Osteocyte (in vitro differentiated cells): ENCODE data around the gene ADH7. TPM values are rescaled to one million over a fixed set of nuclear protein-coding genes. Genes with fewer than 3 reads are reported as not detected.

Experiments
- DNase-seq: peaks from one replicate; pipeline ENCODE4 v3.0.0; 2021; ENCODE audit warnings: mixed read lengths; ENCODE audit not compliant: unreplicated experiment; ENCODE audit errors: extremely low spot score
- H3K27ac Mint-ChIP-seq: one replicate; pipeline ENCODE4 v1.8.0; 2021; ENCODE audit warnings: mild to moderate bottlenecking, mixed read lengths; ENCODE audit not compliant: unreplicated experiment
- H3K27me3 Mint-ChIP-seq: one replicate; pipeline ENCODE4 v1.8.0; 2021; ENCODE audit warnings: mixed read lengths; ENCODE audit not compliant: unreplicated experiment
- H3K36me3 Mint-ChIP-seq: one replicate; pipeline ENCODE4 v1.8.0; 2021; ENCODE audit warnings: mixed read lengths; ENCODE audit not compliant: unreplicated experiment
- H3K4me1 Mint-ChIP-seq: one replicate; pipeline ENCODE4 v1.8.0; 2021; ENCODE audit warnings: mixed read lengths; ENCODE audit not compliant: unreplicated experiment
- H3K4me3 Mint-ChIP-seq: one replicate; pipeline ENCODE4 v1.8.0; 2021; ENCODE audit warnings: mild to moderate bottlenecking, moderate library complexity, mixed read lengths; ENCODE audit not compliant: unreplicated experiment
- H3K9me3 Mint-ChIP-seq: one replicate; pipeline ENCODE4 v1.8.0; 2021; ENCODE audit warnings: mixed read lengths; ENCODE audit not compliant: unreplicated experiment
- CTCF ChIP-seq: fragments of 200-600 bp; sonication (generic); IDR thresholded peaks from 2 replicates; pipeline ENCODE4 v1.5.0; 2021; ENCODE audit warnings: antibody characterized with exemption, mild to moderate bottlenecking, moderate library complexity
- total RNA-seq: library from RNA; stranded (reverse); gene quantifications from 2 replicates; pipeline ENCODE4 v1.2.1, GENCODE V29; 2021

Gene ADH7
- total RNA-seq, 1 donor from 2014 or later, result not detected

GRCh38 chr4:99447079-99447478, 11.9 kb upstream of the ADH7 start:
- DNase-seq, result no peak
- peak overlapping the region; percentile 73 for H3K27ac Mint-ChIP-seq
- H3K9me3 Mint-ChIP-seq, result peaks cover 10% of the 10 kb centered on the region
- no peak overlapping the region for H3K4me3 Mint-ChIP-seq
- peaks cover 5% of the 10 kb centered on the region for H3K36me3 Mint-ChIP-seq
- no peak for TF ChIP-seq CTCF
- H3K4me1 Mint-ChIP-seq, result peaks cover 10% of the 10 kb centered on the region
- no peaks in the 10 kb centered on the region for H3K27me3 Mint-ChIP-seq

- no peak for DNase-seq
- no peaks in the 10 kb centered on the region for H3K4me1 Mint-ChIP-seq
- H3K4me3 Mint-ChIP-seq, result no peak overlapping the region
- no peak overlapping the region for H3K27ac Mint-ChIP-seq
- TF ChIP-seq CTCF, result no peak
- H3K36me3 Mint-ChIP-seq, result no peaks in the 10 kb centered on the region
- no peaks in the 10 kb centered on the region for H3K9me3 Mint-ChIP-seq
- H3K27me3 Mint-ChIP-seq, result peaks cover 6% of the 10 kb centered on the region
Measured at GRCh38 chr4:99438405-99438780, 3.3 kb upstream of the ADH7 start.

- H3K27ac Mint-ChIP-seq, result no peak overlapping the region
- H3K4me1 Mint-ChIP-seq, result no peaks in the 10 kb centered on the region
- no peaks in the 10 kb centered on the region for H3K36me3 Mint-ChIP-seq
- H3K4me3 Mint-ChIP-seq, result no peak overlapping the region
- H3K9me3 Mint-ChIP-seq, result no peaks in the 10 kb centered on the region
- peaks cover 7% of the 10 kb centered on the region for H3K27me3 Mint-ChIP-seq
- TF ChIP-seq CTCF, result no peak
- no peak for DNase-seq
Measured at GRCh38 chr4:99437723-99438404, 2.7 kb upstream of the ADH7 start.

GRCh38 chr4:99436976-99437722, 2.0 kb upstream of the ADH7 start:
- no peak overlapping the region for H3K27ac Mint-ChIP-seq
- no peaks in the 10 kb centered on the region for H3K36me3 Mint-ChIP-seq
- peaks cover 7% of the 10 kb centered on the region for H3K27me3 Mint-ChIP-seq
- H3K4me1 Mint-ChIP-seq, result no peaks in the 10 kb centered on the region
- no peak for DNase-seq
- no peak overlapping the region for H3K4me3 Mint-ChIP-seq
- no peaks in the 10 kb centered on the region for H3K9me3 Mint-ChIP-seq
- TF ChIP-seq CTCF, result no peak

GRCh38 chr4:99436462-99436861, 1.3 kb upstream of the ADH7 start:
- Mint-ChIP-seq H3K4me1 (no peaks in the 10 kb centered on the region), H3K36me3 (no peaks in the 10 kb centered on the region), H3K27me3 (peaks cover 6% of the 10 kb centered on the region), H3K9me3 (no peaks in the 10 kb centered on the region), H3K27ac (no peak overlapping the region), H3K4me3 (no peak overlapping the region)
- no peak for DNase-seq
- no peak for TF ChIP-seq CTCF
